Caki2 (cell line): Measurements from ENCODE around the gene SLC39A9. TPM values are rescaled to one million over a fixed set of nuclear protein-coding genes. Genes with fewer than 3 reads are reported as not detected.

Experiments used
- total RNA-seq: library from RNA; depleted of rRNA; stranded (reverse); fragments of >200 nt; shearing (Covaris generic); gene quantifications from 2 replicates; pipeline ENCODE4 v1.2.3, GENCODE V29; 2014; ENCODE audit warnings: low replicate concordance; rRNA removed

Gene SLC39A9
- total RNA-seq, 1 experiment from 2014 or later, result 75.9 TPM

Other genes with a start within 250 kb of the SLC39A9 start
- gene DCAF5, start 245.6 kb upstream of the SLC39A9 start, total RNA-seq, result 7.8 and 9.0 TPM in 2 replicates
- gene EXD2, start 207.2 kb upstream of the SLC39A9 start, total RNA-seq, result 10.3 and 13.0 TPM in 2 replicates
- not detected in 2 replicates for gene GALNT16, start 138.5 kb upstream of the SLC39A9 start, total RNA-seq
- gene ERH, start 393 bp upstream of the SLC39A9 start, total RNA-seq, result 173 and 187 TPM in 2 replicates
- not detected in 2 replicates for gene PLEKHD1, start 86.0 kb downstream of the SLC39A9 start, total RNA-seq
- not detected in 2 replicates for gene CCDC177, start 176.2 kb downstream of the SLC39A9 start, total RNA-seq
- gene SUSD6, start 212.9 kb downstream of the SLC39A9 start, total RNA-seq, result 2.1 and 3.0 TPM in 2 replicates